ENCODE results near the gene BFSP2.
A peak's percentile ranks its signal among the peaks of the same experiment; 100 is the strongest.

BFSP2 gene

DNA sequence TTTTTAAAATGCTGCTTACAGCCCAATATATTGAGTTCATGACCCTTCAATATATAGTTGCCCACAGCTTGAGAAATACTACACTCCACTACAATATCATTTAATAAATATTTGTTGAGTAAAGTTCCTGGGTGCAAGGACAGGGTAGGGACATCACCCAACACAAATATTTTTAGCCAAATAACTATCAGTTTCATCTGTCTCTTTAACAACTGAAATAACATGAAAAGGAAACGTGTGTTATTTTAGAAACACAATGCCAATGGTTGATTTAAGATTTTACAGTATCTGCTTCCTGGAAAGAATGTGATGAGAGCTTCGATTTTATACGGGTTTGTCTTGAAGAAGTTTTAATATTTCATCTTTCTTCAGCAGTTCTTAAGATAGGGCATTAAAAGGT is 106.0 kb downstream of the BFSP2 start:
- Histone ChIP-seq H3K9me2 (replicated peaks; ENCODE audit: control insufficient read depth, low read length) (no peaks in the 10 kb centered on the region), H4K20me1 (ENCODE audit: control insufficient read depth, insufficient read depth, low read depth, low read length) (no peaks in the 10 kb centered on the region), H3K27me3 (ENCODE audit: control insufficient read depth, low read length) (no peaks in the 10 kb centered on the region), H3K9me3 (ENCODE audit: control insufficient read depth, insufficient read depth, low read length) (no peaks in the 10 kb centered on the region), H3K4me1 (ENCODE audit: control insufficient read depth, low read length) (peaks cover 20% of the 10 kb centered on the region), H3K4me2 (ENCODE audit: low read length) (peak overlapping the region; percentile 88), H3K79me2 (ENCODE audit: control insufficient read depth, low read length) (no peaks in the 10 kb centered on the region), H3F3A (ENCODE audit: control insufficient read depth, insufficient read depth) (peaks cover 4% of the 10 kb centered on the region; the same call in 1 of the 2 replicates), H3K36me3 (ENCODE audit: control insufficient read depth, low read length) (no peaks in the 10 kb centered on the region), H3K27ac (ENCODE audit: low read depth, low read length) (peak overlapping the region; percentile 39; the same call in 1 of the 2 replicates), H3K4me3 (ENCODE audit: low read length) (peak overlapping the region; percentile 63)
- TF ChIP-seq, protein P1, sequence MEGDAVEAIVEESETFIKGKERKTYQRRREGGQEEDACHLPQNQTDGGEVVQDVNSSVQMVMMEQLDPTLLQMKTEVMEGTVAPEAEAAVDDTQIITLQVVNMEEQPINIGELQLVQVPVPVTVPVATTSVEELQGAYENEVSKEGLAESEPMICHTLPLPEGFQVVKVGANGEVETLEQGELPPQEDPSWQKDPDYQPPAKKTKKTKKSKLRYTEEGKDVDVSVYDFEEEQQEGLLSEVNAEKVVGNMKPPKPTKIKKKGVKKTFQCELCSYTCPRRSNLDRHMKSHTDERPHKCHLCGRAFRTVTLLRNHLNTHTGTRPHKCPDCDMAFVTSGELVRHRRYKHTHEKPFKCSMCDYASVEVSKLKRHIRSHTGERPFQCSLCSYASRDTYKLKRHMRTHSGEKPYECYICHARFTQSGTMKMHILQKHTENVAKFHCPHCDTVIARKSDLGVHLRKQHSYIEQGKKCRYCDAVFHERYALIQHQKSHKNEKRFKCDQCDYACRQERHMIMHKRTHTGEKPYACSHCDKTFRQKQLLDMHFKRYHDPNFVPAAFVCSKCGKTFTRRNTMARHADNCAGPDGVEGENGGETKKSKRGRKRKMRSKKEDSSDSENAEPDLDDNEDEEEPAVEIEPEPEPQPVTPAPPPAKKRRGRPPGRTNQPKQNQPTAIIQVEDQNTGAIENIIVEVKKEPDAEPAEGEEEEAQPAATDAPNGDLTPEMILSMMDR (IDR thresholded peaks at IDR 0.05; ENCODE audit: low read depth, low read length, poor library complexity, severe bottlenecking): no peak
- no peak for TF ChIP-seq EZH2phosphoT487 (IDR thresholded peaks at IDR 0.05; ENCODE audit: borderline replicate concordance, low read length)

DNA sequence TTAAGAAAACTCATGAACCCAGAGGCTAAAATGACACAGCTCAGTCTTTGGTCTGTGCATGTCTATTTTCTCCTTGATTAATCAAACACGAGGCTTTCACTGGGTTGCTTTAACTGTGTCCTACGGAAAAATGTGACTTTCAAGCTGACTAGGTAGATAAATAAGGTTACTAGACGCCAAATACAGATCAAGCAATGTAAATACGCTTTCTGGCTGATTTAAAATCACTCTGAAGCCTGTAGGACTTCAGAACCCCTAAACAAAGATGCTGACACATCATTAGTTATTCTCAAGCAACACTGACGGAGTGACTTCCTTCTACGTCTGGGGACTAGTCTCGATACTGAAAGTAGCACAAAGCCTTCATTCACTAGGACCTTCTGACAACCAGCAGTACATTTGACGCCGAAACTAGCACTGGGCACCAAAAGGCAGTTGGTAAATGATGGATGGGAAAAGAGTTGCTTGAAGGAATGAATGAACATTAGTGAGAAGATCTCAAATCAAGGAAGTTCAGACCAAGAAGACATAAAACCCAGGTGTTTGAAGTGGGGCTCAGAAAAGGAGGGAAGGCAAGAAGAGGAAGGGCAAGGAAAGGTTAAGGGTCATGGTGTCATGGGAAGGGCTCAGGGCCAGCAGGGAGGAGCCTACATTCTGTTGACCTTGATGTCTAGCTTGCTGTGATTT is 106.5 kb downstream of the BFSP2 start:
- Histone ChIP-seq H3K4me1 (ENCODE audit: control insufficient read depth, low read length) (peaks cover 20% of the 10 kb centered on the region), H3K36me3 (ENCODE audit: control insufficient read depth, low read length) (no peaks in the 10 kb centered on the region), H3K9me3 (ENCODE audit: control insufficient read depth, insufficient read depth, low read length) (no peaks in the 10 kb centered on the region), H3K4me2 (ENCODE audit: low read length) (peak overlapping the region; percentile 88), H3K9me2 (replicated peaks; ENCODE audit: control insufficient read depth, low read length) (no peaks in the 10 kb centered on the region), H3K27ac (ENCODE audit: low read depth, low read length) (peak overlapping the region; percentile 39), H3K79me2 (ENCODE audit: control insufficient read depth, low read length) (no peaks in the 10 kb centered on the region), H3F3A (ENCODE audit: control insufficient read depth, insufficient read depth) (peaks cover 4% of the 10 kb centered on the region; the same call in 1 of the 2 replicates), H4K20me1 (ENCODE audit: control insufficient read depth, insufficient read depth, low read depth, low read length) (no peaks in the 10 kb centered on the region), H3K27me3 (ENCODE audit: control insufficient read depth, low read length) (no peaks in the 10 kb centered on the region), H3K4me3 (ENCODE audit: low read length) (peak overlapping the region; percentile 63)
- TF ChIP-seq EZH2phosphoT487 (IDR thresholded peaks at IDR 0.05; ENCODE audit: borderline replicate concordance, low read length): no peak
- TF ChIP-seq, protein P1 (IDR thresholded peaks at IDR 0.05; ENCODE audit: low read depth, low read length, poor library complexity, severe bottlenecking): no peak

DNA sequence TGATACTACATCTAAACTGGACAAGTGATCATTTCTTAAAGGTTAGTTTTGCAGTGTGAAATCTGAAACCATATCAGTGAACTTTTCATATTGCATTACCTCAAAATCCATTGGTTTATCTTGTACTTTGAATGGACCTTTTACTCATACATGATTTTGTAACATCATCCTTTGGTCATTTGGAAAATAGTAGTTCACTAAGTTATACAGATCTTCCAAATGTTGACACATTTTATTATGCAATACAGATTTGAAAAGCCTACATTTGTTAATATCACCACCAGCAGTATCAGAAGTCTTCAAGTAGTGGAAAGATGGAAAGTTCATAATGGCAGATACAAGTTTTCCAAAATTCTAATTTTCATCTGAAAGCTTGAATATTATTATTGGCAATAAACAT is 109.6 kb downstream of the BFSP2 start:
- Histone ChIP-seq H3K4me1 (ENCODE audit: control insufficient read depth, low read length) (peaks cover 20% of the 10 kb centered on the region), H3K27me3 (ENCODE audit: control insufficient read depth, low read length) (no peaks in the 10 kb centered on the region), H3F3A (ENCODE audit: control insufficient read depth, insufficient read depth) (peaks cover 4% of the 10 kb centered on the region; the same call in 1 of the 2 replicates), H4K20me1 (ENCODE audit: control insufficient read depth, insufficient read depth, low read depth, low read length) (no peaks in the 10 kb centered on the region), H3K27ac (ENCODE audit: low read depth, low read length) (no peak overlapping the region), H3K36me3 (ENCODE audit: control insufficient read depth, low read length) (no peaks in the 10 kb centered on the region), H3K4me3 (ENCODE audit: low read length) (no peak overlapping the region), H3K79me2 (ENCODE audit: control insufficient read depth, low read length) (no peaks in the 10 kb centered on the region), H3K4me2 (ENCODE audit: low read length) (no peak overlapping the region), H3K9me2 (replicated peaks; ENCODE audit: control insufficient read depth, low read length) (no peaks in the 10 kb centered on the region), H3K9me3 (ENCODE audit: control insufficient read depth, insufficient read depth, low read length) (no peaks in the 10 kb centered on the region)
- no peak for TF ChIP-seq EZH2phosphoT487 (IDR thresholded peaks at IDR 0.05; ENCODE audit: borderline replicate concordance, low read length)
- TF ChIP-seq, protein P1 (IDR thresholded peaks at IDR 0.05; ENCODE audit: low read depth, low read length, poor library complexity, severe bottlenecking): no peak
